ENCODE results near the gene PPIH.

DNA sequence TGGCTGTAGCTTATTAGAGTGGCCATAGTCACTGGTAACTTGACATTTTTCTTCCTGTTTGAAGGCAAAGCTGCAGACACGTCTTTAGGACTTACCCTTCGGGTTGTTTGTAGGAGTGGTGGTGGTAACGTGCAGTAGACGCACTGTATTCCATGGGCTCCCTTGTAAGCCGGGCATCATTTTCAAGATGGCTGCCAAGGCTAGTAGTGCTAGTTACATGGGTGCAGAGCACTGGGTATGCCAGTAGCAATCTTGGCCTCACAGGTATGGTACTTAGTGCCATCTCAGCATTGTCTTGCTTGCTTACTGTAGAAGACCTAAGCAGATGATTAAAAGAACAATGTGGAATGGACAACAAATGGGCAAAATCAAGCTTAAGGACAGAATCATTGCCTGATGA lies 25.9 kb downstream of the PPIH start:
- TF ChIP-seq RAD21 (IDR thresholded peaks at IDR 0.05; ENCODE audit: insufficient read depth, low read depth, low read length) (no peak), ZSCAN29 (IDR thresholded peaks at IDR 0.05) (no peak)
- TF ChIP-seq, protein P1, sequence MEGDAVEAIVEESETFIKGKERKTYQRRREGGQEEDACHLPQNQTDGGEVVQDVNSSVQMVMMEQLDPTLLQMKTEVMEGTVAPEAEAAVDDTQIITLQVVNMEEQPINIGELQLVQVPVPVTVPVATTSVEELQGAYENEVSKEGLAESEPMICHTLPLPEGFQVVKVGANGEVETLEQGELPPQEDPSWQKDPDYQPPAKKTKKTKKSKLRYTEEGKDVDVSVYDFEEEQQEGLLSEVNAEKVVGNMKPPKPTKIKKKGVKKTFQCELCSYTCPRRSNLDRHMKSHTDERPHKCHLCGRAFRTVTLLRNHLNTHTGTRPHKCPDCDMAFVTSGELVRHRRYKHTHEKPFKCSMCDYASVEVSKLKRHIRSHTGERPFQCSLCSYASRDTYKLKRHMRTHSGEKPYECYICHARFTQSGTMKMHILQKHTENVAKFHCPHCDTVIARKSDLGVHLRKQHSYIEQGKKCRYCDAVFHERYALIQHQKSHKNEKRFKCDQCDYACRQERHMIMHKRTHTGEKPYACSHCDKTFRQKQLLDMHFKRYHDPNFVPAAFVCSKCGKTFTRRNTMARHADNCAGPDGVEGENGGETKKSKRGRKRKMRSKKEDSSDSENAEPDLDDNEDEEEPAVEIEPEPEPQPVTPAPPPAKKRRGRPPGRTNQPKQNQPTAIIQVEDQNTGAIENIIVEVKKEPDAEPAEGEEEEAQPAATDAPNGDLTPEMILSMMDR (IDR thresholded peaks at IDR 0.05 in 2 of 3, conservative IDR thresholded peaks at IDR 0.05 in 1 of 3; ENCODE audit: control insufficient read depth in 2 of 3, extremely low read depth in 1 of 3, insufficient read depth in 1 of 3, low read depth in 3 of 3, low read length in 3 of 3), result no peak
- TF ChIP-seq, protein P2, sequence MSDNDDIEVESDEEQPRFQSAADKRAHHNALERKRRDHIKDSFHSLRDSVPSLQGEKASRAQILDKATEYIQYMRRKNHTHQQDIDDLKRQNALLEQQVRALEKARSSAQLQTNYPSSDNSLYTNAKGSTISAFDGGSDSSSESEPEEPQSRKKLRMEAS (IDR thresholded peaks at IDR 0.05; ENCODE audit: low read depth, low read length), result no peak
